Peyer's patch (tissue), 4 donors: ENCODE measurements around the gene SC5D. TPM values are rescaled to one million over a fixed set of nuclear protein-coding genes. Genes with fewer than 3 reads are reported as not detected.

ENCODE experiments used
- DNase-seq, 3 donors: peaks; one replicate each; pipeline ENCODE4 v3.0.0-alpha.2; 2017 to 2019
- H3K27ac ChIP-seq, 4 donors: fragments of 200-600 bp; sonication (generic); one replicate each; pipeline ENCODE4 v1.5.1; 2016 to 2019
- H3K27me3 ChIP-seq, 2 donors: fragments of 200-600 bp; sonication (generic); one replicate each; pipeline ENCODE4 v1.5.1; 2019
- H3K36me3 ChIP-seq, 3 donors: fragments of 200-600 bp; sonication (generic); one replicate each; pipeline ENCODE4 v1.5.1; 2016 to 2019
- H3K4me1 ChIP-seq, 4 donors: fragments of 200-600 bp; sonication (generic); one replicate each; pipeline ENCODE4 v1.5.1; 2016 to 2019
- H3K4me3 ChIP-seq, 4 donors: fragments of 200-600 bp; sonication (generic); 1 replicate in 3 of 4; 2 replicates in 1 of 4; pipeline ENCODE4 v1.5.1; 2016 to 2019; ENCODE audit warnings: mild to moderate bottlenecking in 1 of 4
- H3K9me3 ChIP-seq, 4 donors: fragments of 200-600 bp; sonication (generic); one replicate each; pipeline ENCODE4 v1.5.1; 2016 to 2019; ENCODE audit warnings: mild to moderate bottlenecking in 1 of 4
- CTCF ChIP-seq, 6 experiments: fragments of 450-650 bp in 4 of 6; fragments of 200-600 bp in 2 of 6; sonication (generic) in 1 of 6; IDR thresholded peaks; one replicate each; pipeline ENCODE4 v1.5.1; 2017 to 2019; ENCODE audit warnings: antibody characterized with exemption in 6 of 6, mild to moderate bottlenecking in 3 of 6, moderate library complexity in 1 of 6
- POLR2A ChIP-seq, 2 donors: fragments of 450-650 bp; IDR thresholded peaks; one replicate each; pipeline ENCODE4 v1.5.1; 2017; ENCODE audit warnings: antibody characterized with exemption in 2 of 2, mild to moderate bottlenecking in 2 of 2, moderate library complexity in 2 of 2
- total RNA-seq, 4 donors: library from RNA; depleted of rRNA; stranded (reverse); fragments of >200 nt; gene quantifications; one replicate each; pipeline ENCODE4 v1.1.0, GENCODE V29; 2016

Gene SC5D
- total RNA-seq, 4 donors from 2014 or later: 25.6 to 63.6 (median 37.7) TPM

DNA sequence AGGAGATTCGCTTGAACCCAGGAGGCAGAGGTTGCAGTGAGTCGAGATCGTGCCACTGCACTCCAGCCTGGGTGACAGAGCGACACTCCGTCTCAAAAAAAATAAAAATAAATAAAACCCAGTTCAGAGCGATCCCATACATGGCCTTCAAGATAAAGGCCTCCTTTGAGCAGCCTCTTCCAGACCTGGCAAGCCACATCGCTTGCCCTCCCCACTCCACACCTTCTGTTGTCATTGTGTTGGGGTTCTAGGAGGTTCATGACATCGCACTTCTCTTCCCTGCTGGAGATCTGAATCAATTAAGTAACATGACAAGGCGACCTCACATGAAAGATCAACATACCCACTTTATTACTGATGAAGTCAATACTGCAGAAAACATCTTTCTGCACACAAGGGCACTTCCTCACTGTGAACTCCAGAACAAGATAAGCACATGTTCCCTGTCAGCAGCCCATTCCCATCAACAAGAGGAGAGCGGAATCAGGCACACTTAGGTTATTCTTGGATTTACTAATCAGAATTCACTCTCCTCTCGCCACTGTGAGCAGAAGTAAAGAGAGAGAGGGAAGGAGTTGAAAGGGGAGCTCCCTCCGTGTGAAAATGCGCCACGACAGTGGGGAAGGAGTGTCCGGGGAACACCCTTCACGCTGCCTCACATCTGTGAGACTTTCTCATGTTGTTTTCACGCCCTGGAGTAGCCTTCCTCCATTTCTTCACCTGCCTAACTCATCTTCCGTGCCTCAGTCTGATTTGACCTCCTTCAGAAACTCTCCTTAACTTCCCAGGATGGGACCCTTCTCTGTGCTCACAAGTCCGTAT lies 38.3 kb downstream of the SC5D start:
- DNase-seq: no peak
- no peaks in the 10 kb centered on the region for H3K27me3 ChIP-seq
- no peaks in the 10 kb centered on the region for H3K4me1 ChIP-seq
- no peaks in the 10 kb centered on the region for H3K9me3 ChIP-seq
- no peak overlapping the region for H3K4me3 ChIP-seq
- no peak overlapping the region for H3K27ac ChIP-seq
- no peaks in the 10 kb centered on the region for H3K36me3 ChIP-seq
- TF ChIP-seq POLR2A (IDR thresholded peaks at IDR 0.05) (no peak), CTCF (IDR thresholded peaks at IDR 0.05) (no peak)

DNA sequence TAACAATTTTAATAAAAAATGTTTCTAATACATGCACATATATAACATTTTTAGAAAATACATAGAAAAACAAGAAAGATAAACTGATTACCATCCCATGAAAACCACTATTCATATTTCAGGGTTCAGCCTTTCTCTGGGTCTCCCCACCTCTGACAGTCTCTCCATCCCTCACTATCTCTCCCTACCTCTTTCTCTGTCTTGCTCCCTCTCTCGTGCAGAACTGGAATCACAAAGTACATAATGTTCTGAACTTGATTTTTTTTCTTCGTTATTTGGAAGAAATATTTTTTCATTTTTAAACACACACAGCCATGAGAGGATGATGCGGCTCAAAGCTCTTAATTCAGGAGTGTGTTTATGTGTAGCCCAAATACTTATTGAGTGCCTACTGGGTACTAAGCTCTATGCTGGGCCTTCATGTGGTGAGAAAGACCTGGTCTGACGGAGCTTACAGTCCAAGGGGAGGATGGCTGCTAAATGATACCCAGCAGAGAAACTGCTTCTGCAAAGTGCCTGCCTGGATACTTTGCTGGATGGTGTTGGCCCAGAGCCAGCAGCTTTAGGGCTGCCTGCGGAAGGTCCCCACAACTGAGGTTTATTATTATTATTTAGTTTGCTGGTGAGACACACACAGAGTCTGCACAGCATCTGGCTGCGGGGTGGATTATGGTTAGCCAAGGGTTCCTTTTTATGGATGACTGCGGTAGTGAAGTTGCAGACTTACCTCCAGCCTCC lies 42.6 kb downstream of the SC5D start:
- Histone ChIP-seq H3K27ac (no peak overlapping the region), H3K4me1 (no peaks in the 10 kb centered on the region), H3K27me3 (no peaks in the 10 kb centered on the region), H3K9me3 (no peaks in the 10 kb centered on the region), H3K36me3 (no peaks in the 10 kb centered on the region), H3K4me3 (no peak overlapping the region)
- no peak for DNase-seq
- TF ChIP-seq CTCF (IDR thresholded peaks at IDR 0.05): peak in 1 of 6 experiments; percentile 10
- TF ChIP-seq POLR2A (IDR thresholded peaks at IDR 0.05): no peak

DNA sequence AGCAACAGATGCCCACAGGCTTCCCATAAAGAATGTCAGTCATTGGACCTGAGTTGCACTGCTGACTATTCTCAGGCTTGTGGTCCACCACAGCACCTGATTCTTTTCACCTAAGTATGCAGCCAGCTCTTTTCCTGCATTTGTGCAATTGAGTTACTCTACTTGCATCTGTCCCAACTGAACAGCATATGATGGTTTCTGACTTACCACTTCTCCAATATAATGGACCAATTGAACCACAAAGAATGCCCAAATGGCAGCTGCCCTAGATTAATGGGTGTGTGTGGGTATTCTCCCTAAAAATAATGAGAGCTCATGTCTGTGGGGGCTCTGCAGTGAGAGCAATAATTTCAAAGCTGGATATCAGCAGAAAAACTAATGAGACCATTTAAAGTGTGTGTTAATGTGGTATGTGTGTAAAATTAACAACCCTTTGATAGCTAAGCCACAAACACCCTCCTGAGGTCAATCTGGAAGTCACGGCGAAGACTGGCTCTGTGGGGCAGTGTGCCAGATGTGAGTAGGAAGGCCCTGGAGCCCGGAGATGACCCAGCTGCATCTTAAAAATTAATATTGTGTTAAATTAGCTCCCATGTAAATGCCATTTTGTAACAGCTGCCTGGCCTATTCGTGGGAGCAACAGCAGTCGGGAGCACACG lies 43.8 kb downstream of the SC5D start:
- Histone ChIP-seq H3K27ac (no peak overlapping the region), H3K4me1 (no peaks in the 10 kb centered on the region), H3K36me3 (no peaks in the 10 kb centered on the region), H3K9me3 (no peaks in the 10 kb centered on the region), H3K4me3 (no peak overlapping the region), H3K27me3 (no peaks in the 10 kb centered on the region)
- TF ChIP-seq POLR2A (IDR thresholded peaks at IDR 0.05): no peak
- TF ChIP-seq CTCF (IDR thresholded peaks at IDR 0.05): no peak
- no peak for DNase-seq

DNA sequence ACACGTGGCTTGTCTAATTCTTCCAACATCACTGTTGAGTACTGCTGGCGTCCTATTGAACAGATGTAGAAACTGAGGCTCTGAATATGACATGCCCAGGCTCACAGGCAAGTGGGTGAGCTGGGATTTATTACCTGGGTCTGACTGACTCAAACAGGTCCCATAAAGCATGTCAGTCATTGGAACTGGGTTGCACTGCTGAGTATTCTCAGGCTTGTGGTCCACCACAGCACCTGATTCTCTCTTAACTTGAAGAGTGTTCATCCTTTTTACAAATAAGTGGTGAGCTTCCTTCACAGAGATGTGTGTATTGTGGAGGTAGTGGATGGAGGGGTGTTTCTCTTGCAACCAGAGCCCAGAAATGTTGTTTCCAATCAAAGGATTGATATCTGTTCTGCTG lies 44.5 kb downstream of the SC5D start:
- H3K4me3 ChIP-seq: no peak overlapping the region
- TF ChIP-seq CTCF (IDR thresholded peaks at IDR 0.05) (no peak), POLR2A (IDR thresholded peaks at IDR 0.05) (no peak)
- no peak overlapping the region for H3K27ac ChIP-seq
- no peaks in the 10 kb centered on the region for H3K4me1 ChIP-seq
- no peaks in the 10 kb centered on the region for H3K9me3 ChIP-seq
- H3K27me3 ChIP-seq: no peaks in the 10 kb centered on the region
- DNase-seq: no peak
- H3K36me3 ChIP-seq: no peaks in the 10 kb centered on the region

DNA sequence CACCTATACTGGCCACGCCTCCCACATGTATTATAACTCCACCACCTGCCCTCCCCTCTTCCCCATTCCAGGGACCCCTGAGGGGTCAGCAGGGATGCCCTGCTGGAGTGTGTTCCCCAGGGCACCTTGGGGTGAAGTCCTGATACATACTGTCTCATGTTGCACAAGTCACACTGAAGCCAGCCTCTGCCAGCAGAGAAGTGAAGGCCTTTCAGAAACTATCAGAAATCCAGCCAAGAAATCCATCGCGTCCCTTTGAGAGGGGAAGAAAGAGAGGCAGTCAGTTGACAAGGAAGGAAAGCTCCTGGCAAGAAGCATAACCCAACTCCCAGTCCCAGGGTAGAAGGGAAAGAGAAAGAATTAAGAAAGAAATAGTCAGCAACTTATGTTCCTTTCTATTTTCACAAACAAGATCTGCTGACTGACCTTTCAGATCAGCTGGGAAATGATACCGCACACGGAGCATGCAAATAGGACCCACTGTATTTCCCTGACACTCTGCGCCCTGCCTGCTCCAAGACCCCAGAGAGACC lies 45.2 kb downstream of the SC5D start:
- Histone ChIP-seq H3K27me3 (no peaks in the 10 kb centered on the region), H3K36me3 (no peaks in the 10 kb centered on the region), H3K27ac (no peak overlapping the region), H3K4me3 (no peak overlapping the region), H3K9me3 (no peaks in the 10 kb centered on the region), H3K4me1 (no peaks in the 10 kb centered on the region)
- TF ChIP-seq POLR2A (IDR thresholded peaks at IDR 0.05): no peak
- no peak for TF ChIP-seq CTCF (IDR thresholded peaks at IDR 0.05)
- DNase-seq: no peak
